ENCODE results near the gene PHC2.

The PHC2 gene

DNA sequence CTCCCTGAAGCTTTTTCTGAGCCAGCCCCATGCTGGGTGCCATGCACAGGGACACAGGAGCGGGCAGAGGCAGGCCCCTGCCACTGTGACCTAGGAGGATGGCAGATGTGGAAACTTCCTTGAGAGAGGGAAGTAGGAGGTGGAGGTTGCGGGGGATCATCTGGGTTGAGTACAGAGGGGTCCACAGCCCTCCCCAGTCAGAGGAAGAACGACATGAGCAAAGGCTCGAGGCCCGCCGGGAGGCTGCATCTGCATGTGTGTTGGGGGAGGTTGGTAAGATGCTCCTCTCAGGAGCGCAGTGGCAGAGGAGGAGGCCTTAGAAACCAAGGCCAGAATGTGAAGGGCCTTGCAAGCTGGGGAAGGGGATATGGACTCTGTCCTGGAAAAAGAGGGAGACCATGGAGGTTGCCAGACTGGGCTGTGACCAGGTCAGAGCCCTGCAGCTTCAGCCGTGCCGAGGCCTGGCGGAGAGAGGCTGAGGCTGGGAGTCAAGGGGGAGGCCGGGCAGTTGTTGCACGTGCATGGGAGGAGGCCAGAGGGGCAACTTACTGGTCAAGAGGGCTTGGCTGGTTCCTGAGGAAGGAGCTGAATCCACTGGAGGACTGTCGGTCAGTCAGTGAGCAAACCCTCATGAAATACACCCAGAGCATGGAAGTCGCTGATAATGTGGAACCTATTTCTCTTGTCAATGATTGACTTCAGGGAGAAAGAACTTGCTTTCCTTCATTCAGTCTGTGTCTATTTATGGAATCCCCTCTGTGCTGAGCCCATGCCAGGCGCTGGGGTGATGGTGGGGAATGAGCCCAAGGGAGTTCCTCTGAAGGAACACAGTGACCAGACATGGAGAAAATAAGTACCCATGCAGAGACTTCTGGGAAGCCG is 141.7 kb downstream of the PHC2 start:
- DNase-seq = no peak

DNA sequence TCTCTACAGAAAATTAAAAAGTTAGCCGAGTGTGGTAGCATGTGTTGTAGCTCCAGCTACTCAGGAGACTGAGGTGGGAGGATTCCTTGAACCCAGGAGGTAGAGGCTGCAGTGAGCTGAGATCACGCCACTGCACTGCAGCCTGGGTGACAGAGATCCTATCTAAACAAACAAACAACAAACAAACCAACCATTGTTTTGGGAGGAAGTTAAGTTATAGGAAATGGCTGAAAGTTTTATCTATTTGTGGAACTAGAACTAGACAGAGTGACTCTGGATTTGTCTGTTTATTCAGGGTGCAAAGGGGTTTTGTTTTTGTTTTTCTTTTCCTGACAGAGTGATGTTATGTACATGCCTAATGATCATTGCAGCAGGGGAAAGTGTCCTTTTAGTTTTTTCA is 143.6 kb downstream of the PHC2 start:
- no peak for DNase-seq

DNA sequence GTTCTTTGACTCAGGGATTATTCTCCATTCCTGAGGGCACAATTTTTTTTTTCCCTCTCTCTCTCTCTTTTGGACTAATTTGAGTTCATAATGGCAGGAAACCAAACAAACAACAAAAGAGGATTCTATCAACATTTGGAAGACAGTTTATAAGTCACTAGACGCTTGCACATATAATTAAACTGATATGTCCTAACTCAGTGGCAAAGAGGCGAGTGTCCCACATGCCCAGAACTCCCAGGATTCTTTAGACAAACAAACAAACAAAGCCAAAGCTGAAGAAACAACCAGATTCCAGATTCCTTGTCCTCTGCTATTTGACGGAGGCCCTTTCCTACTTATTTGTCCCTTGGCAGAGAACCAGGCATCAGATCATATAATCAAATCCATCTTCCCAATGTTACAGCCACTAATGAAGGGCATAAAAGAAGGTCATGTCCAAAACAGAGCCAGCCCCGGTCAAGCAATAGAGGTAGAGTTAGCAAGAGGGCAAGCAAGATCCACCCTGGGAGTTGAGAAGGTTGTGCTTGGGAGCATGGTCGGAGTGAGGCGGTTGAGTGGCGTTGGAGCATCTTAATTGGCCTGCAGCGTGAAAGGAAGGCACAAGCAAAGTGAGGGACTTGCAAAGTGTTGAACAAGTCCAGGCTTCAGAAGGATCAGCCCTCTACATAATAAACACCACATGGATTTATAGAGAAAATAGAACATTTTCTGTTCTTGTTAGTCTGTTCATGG is 144.3 kb downstream of the PHC2 start:
- DNase-seq = no peak

DNA sequence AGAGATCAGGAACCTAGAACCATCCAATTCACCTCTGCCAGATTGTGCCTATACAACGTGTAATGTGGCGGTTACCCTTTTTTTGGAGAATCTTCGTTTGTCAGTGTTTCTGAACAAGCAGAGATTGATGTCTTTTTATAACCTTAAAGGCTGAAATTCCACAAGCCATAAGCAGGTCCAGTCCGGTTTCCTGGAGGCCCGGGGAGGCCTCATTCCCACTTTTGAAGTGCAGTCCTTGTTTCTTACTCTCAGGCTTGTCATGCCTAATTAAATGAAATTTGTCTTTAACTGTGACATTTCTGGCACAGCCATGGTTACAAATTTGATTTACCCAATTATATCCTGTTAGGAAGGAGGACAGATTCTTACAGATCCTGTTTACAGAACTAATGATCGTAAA is 146.8 kb downstream of the PHC2 start:
- no peak for DNase-seq

DNA sequence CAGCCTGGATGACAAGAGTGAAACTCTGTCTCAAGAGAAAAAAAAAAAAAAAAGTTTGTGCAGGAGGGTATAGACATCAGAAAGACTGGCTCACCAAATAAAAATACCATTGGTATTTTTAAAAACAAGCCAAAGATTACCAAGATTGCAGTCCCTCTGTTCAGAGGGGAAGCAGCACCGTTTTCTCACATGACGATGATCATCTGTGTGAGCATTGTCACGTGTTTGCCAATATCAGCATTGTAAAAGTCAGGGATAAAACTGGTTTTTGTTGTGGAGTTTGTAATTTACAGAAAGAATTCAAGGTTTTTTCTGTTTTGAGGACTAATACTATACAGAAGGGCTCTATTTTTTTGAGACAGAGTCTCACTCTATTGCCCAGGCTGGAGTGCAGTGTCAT is 148.1 kb downstream of the PHC2 start:
- DNase-seq = no peak

DNA sequence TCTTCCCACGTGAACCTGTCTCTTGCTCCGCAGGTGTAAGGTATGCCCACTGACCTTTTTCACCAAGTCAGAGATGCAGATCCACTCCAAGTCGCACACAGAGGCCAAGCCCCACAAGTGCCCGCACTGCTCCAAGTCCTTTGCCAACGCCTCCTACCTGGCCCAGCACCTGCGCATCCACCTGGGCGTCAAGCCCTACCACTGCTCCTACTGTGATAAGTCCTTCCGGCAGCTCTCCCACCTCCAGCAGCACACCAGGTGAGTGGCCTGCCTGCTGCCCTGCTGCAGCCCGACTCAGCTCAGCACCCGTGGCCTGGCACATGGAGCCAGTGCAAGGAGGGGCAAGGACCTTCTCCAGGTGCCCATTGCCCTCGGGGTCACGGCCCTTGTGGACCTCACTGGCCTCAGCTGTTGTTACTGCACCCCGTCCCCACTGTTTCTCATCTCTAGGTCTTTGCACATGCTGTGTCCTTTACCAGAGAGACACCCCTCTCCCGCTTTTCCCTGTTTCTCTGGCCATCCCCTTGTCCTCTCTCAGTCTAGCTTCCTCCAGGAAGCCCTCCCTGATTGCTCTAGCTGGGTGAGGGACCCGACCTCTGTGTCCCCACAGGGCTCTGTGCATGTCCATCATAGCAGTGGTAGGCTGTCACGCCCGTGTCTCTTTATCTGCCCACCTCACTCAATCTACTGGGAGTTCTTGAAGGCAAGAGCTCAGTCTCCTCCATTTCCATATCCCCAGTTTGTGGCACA is 149.2 kb downstream of the PHC2 start:
- DNase-seq = no peak

DNA sequence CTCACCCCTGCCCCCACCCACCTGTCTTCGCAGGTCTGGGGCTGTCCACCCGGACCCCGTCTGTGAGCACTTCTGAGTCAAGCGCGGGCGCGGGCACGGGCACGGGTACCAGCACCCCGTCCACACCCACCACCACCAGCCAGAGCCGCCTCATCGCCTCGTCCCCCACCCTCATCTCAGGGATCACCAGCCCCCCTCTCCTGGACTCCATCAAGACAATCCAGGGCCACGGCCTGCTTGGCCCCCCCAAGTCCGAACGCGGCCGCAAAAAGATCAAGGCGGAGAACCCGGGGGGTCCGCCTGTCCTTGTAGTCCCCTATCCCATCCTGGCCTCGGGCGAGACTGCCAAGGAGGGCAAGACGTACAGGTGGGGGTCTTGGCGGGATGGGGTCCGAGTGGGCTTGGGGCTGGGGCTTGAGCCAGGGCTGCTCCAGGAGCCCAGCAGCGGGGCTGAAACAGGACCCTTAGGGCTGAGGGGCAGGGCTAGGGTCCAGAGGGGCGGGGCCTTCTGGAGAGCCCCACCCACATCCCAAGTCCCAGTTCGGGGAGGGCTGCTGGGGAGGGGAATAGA is 150.7 kb downstream of the PHC2 start:
- no peak for DNase-seq

DNA sequence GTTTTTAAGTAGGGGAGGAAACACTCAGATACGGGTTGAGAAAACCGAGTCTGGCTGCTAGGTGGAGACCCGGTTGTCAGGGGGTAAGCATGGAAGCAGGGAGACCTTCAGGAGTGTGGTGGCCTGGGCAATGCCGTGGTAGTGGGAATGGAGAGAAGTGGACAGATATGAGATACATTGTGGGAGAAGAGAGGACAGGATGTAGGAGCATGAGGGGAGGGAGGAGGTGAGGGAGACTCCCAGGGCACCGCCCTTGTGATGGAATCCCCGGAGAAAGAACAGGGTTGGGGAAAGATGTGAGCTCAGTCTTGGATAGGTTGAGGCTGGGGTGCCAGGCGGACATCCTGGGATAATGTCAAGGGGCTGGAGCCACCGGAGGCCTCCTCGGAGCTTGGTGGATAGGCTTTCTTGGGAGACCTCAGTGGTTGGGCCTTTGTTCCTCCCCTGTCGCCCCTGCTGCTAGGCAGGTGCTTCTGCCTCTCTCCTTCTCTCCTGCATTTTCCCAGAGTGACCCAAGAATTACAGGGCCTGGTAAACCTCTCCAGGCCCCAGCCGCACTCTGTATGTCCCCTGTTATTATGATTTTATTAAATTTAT is 153.3 kb downstream of the PHC2 start:
- no peak for DNase-seq

DNA sequence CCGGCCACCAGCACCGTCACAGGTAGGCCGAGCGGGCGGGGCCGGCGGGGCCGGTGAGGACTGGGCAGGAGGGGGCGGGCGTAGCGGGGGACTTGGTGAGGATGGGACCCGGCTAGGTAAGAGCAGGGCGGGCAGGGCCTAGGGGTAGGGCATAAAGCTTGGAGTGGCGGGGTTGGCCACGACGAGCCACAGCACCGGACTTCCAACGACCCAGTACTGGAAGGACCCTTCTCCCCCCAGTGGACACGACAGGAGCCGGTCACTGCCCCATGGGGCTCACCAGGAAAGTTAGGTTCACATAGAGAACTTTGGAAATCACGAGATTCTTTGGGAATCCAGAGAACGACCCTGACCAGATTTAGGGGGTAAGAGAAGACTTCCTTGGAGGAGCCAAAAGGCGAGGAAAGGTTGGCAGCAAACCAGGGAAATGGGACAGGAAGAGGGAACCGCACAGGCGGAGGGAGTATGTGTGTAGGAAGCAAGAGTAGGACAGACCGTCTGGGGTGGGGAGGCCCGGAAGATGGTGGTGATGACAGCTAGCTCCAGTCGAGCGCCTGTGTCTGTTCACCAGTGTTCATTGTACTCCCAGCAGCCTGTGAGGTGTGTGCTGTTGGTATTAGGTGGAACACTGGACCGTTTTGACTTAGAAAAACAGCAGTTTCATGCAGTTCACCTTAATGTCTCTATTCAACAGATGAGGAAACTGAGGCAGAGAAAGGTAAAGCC is 154.2 kb downstream of the PHC2 start:
- no peak for DNase-seq

DNA sequence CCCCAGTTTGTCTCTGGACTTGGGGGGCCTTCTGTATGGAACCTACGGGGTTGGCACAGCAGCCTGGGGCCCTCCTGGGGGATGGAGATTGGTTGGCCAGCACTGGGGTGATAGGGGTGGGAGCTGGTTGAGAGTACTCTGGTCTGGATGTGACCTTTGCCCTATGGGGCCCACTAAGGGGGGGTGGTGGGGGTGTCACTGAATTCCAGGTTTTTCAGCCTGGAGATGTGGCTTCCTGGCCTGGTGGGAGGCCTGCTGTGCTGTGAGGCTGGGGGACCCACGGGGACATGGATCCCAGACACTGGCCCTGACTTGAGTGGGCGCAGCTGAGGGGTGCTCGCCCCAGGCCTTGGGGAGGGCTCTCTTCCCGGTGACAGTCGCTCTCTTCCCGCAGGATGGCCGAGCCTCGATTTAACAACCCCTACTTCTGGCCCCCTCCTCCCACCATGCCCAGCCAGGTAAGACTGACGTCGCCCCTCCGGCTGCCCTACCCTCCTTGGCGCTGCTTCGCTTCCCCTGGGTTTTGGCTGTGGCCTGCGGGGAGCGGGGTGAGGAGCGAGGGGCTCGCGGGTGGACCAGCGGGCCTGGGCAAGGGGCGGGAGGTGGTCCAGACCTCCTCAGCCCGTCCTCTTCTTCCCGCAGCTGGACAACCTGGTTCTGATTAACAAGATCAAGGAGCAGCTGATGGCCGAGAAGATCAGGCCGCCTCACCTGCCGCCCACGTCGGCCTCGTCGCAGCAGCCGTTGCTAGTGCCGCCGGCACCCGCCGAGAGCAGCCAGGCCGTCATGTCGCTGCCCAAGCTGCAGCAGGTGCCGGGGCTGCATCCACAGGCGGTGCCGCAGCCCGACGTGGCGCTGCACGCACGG is 155.0 kb downstream of the PHC2 start:
- DNase-seq = no peak

DNA sequence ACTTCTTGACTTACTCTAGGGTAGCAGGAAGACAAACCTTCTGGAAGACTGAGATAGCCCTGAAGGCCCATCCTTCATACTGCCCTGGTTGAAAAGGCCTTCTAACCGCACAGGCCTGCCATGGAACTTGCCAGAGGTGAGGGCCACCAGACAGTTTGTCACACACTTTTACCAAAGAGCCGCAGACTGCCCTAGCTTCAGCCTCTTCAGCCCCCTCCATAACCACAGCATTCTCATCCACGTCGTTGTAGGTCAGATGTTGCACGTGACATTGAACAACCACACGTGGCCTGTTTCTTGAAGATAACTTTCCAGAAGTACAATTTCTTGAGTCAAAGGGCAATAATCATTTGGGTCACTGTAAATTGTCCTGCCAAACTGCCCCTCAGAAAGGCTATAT is 155.7 kb downstream of the PHC2 start:
- no peak for DNase-seq

DNA sequence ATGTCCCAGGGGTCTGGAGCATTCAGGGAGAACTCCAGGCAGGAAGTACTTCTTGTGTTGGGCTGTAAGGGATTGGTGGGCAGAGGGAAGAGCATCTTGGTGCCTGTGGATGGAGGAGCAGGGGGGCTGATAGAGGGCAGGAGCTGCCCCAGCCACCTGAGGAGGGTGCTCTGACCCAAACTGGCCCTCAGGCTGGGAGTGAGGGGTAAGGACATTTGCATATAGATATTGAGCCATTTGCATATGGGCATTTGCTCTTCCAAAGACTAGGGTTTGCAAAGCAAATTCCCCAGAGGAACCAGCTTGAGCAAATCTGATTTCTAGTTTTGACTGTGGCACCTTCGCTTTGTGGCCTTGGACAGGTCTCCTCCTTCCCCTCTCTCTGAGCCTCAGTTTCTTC is 156.4 kb downstream of the PHC2 start:
- no peak for DNase-seq

DNA sequence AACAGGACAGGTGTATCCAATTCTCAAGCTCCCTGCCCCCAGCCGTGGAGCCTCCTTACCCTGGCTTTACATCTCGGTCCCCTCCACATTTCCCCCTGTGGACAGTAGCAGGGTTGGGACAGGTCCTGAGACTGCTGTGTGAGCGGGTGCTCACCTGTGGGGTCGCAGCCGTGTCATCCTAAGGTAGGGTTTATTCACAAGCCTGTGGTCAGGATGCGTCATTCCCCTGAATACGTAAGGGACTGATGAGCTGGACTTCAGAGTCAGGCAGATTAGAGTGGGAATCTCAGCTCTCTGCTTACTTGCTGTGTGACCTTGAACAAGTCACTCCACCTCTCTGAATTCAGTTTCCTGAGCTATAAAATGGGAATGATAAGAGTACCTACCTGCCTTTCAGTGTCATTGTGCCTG is 156.9 kb downstream of the PHC2 start:
- DNase-seq = no peak
